ENCODE measurements around the gene PIGR.

PIGR gene

DNA sequence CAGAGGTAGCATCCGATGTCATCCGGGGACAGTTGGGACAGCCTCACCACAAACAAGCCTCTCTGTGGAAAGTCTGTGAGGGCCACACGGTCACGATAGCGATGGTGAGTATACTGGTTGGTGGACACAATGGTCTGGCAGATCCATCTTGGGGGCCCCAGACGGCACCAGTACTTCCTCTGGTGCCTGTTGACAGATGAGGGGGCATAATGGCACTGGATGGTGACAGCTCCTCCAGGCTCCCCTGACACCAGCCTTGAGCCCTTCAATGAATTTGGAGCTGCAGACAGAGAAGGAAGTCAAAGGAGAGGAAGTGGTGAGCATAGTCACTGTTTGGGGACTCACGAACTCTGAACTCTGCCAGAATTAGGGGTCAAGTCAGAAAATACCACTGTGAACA lies 16.0 kb upstream of the PIGR start:
- ATAC-seq = no peak

DNA sequence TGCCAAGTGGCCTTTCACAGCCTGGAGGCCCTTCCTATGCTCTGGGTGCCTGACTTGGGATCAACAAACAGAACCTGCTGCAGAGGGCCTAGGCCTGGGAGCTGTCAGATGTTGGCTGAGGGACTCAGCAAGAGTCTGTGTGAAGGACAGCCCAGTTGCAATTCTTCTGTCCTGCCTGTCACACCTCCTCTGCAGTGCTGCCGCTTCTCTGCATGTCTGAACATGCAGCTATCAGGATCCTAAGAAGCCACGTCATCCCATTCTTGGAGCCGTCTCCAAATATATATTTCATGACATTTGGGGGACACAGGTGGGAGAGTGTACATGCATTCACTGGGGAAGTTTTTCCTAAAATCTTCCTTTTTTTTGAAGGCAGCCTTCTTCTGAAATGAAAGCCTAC lies 15.4 kb upstream of the PIGR start:
- TF ChIP-seq SNAI2 (CRISPR knock-in tag; IDR thresholded peaks at IDR 0.05) (no peak), ESRRG (CRISPR knock-in tag; IDR thresholded peaks at IDR 0.05) (no peak), ZFP3 (CRISPR knock-in tag; IDR thresholded peaks at IDR 0.05) (no peak), TOX (CRISPR knock-in tag; IDR thresholded peaks at IDR 0.05; ENCODE audit: borderline replicate concordance) (no peak)
- no peak for ATAC-seq

More for the DNA sequence above, 16.0 kb upstream of the PIGR start:
- no peak for TF ChIP-seq ZNF8 (CRISPR knock-in tag; IDR thresholded peaks at IDR 0.05)
- TF ChIP-seq SNAI2 (CRISPR knock-in tag; IDR thresholded peaks at IDR 0.05) = no peak
- TF ChIP-seq, protein P1, sequence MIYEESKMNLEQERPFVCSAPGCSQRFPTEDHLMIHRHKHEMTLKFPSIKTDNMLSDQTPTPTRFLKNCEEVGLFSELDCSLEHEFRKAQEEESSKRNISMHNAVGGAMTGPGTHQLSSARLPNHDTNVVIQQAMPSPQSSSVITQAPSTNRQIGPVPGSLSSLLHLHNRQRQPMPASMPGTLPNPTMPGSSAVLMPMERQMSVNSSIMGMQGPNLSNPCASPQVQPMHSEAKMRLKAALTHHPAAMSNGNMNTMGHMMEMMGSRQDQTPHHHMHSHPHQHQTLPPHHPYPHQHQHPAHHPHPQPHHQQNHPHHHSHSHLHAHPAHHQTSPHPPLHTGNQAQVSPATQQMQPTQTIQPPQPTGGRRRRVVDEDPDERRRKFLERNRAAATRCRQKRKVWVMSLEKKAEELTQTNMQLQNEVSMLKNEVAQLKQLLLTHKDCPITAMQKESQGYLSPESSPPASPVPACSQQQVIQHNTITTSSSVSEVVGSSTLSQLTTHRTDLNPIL (CRISPR knock-in tag; IDR thresholded peaks at IDR 0.05; ENCODE audit: low read depth) = no peak
- no peak for TF ChIP-seq ESRRG (CRISPR knock-in tag; IDR thresholded peaks at IDR 0.05)
- no peak for TF ChIP-seq TCF4 (CRISPR knock-in tag; IDR thresholded peaks at IDR 0.05; ENCODE audit: borderline replicate concordance)
- no peak for TF ChIP-seq ZFP3 (CRISPR knock-in tag; IDR thresholded peaks at IDR 0.05)
- no peak for TF ChIP-seq ZNF565 (CRISPR knock-in tag; conservative IDR thresholded peaks at IDR 0.05; ENCODE audit: low read depth)
- no peak for TF ChIP-seq CSDC2 (CRISPR knock-in tag; IDR thresholded peaks at IDR 0.05)
- TF ChIP-seq, protein P2, sequence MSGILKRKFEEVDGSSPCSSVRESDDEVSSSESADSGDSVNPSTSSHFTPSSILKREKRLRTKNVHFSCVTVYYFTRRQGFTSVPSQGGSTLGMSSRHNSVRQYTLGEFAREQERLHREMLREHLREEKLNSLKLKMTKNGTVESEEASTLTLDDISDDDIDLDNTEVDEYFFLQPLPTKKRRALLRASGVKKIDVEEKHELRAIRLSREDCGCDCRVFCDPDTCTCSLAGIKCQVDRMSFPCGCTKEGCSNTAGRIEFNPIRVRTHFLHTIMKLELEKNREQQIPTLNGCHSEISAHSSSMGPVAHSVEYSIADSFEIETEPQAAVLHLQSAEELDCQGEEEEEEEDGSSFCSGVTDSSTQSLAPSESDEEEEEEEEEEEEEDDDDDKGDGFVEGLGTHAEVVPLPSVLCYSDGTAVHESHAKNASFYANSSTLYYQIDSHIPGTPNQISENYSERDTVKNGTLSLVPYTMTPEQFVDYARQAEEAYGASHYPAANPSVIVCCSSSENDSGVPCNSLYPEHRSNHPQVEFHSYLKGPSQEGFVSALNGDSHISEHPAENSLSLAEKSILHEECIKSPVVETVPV (CRISPR knock-in tag; IDR thresholded peaks at IDR 0.05) = no peak
- TF ChIP-seq TOX (CRISPR knock-in tag; IDR thresholded peaks at IDR 0.05; ENCODE audit: borderline replicate concordance) = no peak
- TF ChIP-seq ZNF70 (CRISPR knock-in tag; IDR thresholded peaks at IDR 0.05) = no peak
- TF ChIP-seq BACH2 (CRISPR knock-in tag; IDR thresholded peaks at IDR 0.05; ENCODE audit: borderline replicate concordance) = no peak
- no peak for TF ChIP-seq PPARA (CRISPR knock-in tag; IDR thresholded peaks at IDR 0.05; ENCODE audit: borderline replicate concordance)
- no peak for TF ChIP-seq ARNTL (CRISPR knock-in tag; IDR thresholded peaks at IDR 0.05; ENCODE audit: borderline replicate concordance, low read depth)

DNA sequence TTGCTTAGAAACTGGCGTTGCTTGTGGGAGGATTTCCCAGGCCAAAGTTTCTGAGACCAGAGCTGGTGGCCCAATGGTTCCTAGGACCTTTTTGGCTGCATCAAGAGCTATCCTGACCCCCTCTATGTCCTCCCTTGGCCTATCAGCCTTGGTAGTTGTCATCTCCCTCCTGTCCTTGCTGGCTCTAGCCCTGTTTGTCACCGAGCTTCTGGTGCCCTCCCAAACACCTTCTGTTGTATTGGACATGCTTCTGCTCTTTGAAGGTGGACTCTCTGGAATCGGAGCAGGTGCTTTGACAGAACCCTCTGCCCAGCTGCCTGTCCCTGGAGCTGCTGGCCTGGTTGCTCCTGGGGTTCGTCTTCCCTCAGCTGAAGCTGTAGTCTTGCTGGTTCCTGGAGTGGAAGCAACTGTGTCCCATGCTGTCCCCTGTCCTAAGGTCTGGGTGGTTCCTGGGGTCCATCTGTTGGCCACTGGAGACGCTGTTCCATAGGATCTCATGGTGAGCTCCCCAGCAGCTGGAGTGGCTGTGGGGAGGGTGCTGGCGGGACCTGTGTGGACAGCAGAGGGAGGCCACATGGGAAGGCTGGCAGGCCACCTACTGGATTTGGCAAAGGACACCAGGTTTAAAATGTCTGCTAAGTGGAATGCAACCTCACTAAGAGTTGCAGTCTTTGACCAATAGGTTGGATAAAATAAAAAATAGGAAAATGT lies 14.6 kb upstream of the PIGR start:
- ATAC-seq = peak; percentile 52
- TF ChIP-seq CSDC2 (CRISPR knock-in tag; IDR thresholded peaks at IDR 0.05) (no peak), TCF4 (CRISPR knock-in tag; IDR thresholded peaks at IDR 0.05; ENCODE audit: borderline replicate concordance) (no peak), ZNF70 (CRISPR knock-in tag; IDR thresholded peaks at IDR 0.05) (no peak), ZFP3 (CRISPR knock-in tag; IDR thresholded peaks at IDR 0.05) (no peak), OSR1 (CRISPR knock-in tag; IDR thresholded peaks at IDR 0.05) (no peak), ESRRG (CRISPR knock-in tag; IDR thresholded peaks at IDR 0.05) (no peak), TOX (CRISPR knock-in tag; IDR thresholded peaks at IDR 0.05; ENCODE audit: borderline replicate concordance) (no peak), ISL1 (CRISPR knock-in tag; IDR thresholded peaks at IDR 0.05) (no peak), SNAI2 (CRISPR knock-in tag; IDR thresholded peaks at IDR 0.05) (no peak), GLIS3 (CRISPR knock-in tag; IDR thresholded peaks at IDR 0.05) (no peak), ZNF8 (CRISPR knock-in tag; IDR thresholded peaks at IDR 0.05) (no peak), ARNTL (CRISPR knock-in tag; IDR thresholded peaks at IDR 0.05; ENCODE audit: borderline replicate concordance, low read depth) (no peak), ZFP30 (CRISPR knock-in tag; IDR thresholded peaks at IDR 0.05) (no peak), ZC3H10 (CRISPR knock-in tag; IDR thresholded peaks at IDR 0.05) (no peak), ZNF565 (CRISPR knock-in tag; conservative IDR thresholded peaks at IDR 0.05; ENCODE audit: low read depth) (no peak)
- TF ChIP-seq, protein P1 (CRISPR knock-in tag; IDR thresholded peaks at IDR 0.05; ENCODE audit: low read depth) = no peak
- TF ChIP-seq, protein P3, sequence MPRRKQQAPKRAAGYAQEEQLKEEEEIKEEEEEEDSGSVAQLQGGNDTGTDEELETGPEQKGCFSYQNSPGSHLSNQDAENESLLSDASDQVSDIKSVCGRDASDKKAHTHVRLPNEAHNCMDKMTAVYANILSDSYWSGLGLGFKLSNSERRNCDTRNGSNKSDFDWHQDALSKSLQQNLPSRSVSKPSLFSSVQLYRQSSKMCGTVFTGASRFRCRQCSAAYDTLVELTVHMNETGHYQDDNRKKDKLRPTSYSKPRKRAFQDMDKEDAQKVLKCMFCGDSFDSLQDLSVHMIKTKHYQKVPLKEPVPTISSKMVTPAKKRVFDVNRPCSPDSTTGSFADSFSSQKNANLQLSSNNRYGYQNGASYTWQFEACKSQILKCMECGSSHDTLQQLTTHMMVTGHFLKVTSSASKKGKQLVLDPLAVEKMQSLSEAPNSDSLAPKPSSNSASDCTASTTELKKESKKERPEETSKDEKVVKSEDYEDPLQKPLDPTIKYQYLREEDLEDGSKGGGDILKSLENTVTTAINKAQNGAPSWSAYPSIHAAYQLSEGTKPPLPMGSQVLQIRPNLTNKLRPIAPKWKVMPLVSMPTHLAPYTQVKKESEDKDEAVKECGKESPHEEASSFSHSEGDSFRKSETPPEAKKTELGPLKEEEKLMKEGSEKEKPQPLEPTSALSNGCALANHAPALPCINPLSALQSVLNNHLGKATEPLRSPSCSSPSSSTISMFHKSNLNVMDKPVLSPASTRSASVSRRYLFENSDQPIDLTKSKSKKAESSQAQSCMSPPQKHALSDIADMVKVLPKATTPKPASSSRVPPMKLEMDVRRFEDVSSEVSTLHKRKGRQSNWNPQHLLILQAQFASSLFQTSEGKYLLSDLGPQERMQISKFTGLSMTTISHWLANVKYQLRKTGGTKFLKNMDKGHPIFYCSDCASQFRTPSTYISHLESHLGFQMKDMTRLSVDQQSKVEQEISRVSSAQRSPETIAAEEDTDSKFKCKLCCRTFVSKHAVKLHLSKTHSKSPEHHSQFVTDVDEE (CRISPR knock-in tag; IDR thresholded peaks at IDR 0.05) = no peak
- TF ChIP-seq, protein P4, sequence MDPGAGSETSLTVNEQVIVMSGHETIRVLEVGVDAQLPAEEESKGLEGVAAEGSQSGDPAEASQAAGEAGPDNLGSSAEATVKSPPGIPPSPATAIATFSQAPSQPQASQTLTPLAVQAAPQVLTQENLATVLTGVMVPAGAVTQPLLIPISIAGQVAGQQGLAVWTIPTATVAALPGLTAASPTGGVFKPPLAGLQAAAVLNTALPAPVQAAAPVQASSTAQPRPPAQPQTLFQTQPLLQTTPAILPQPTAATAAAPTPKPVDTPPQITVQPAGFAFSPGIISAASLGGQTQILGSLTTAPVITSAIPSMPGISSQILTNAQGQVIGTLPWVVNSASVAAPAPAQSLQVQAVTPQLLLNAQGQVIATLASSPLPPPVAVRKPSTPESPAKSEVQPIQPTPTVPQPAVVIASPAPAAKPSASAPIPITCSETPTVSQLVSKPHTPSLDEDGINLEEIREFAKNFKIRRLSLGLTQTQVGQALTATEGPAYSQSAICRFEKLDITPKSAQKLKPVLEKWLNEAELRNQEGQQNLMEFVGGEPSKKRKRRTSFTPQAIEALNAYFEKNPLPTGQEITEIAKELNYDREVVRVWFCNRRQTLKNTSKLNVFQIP (CRISPR knock-in tag; IDR thresholded peaks at IDR 0.05; ENCODE audit: borderline replicate concordance, low read depth) = no peak
- TF ChIP-seq, protein P5, sequence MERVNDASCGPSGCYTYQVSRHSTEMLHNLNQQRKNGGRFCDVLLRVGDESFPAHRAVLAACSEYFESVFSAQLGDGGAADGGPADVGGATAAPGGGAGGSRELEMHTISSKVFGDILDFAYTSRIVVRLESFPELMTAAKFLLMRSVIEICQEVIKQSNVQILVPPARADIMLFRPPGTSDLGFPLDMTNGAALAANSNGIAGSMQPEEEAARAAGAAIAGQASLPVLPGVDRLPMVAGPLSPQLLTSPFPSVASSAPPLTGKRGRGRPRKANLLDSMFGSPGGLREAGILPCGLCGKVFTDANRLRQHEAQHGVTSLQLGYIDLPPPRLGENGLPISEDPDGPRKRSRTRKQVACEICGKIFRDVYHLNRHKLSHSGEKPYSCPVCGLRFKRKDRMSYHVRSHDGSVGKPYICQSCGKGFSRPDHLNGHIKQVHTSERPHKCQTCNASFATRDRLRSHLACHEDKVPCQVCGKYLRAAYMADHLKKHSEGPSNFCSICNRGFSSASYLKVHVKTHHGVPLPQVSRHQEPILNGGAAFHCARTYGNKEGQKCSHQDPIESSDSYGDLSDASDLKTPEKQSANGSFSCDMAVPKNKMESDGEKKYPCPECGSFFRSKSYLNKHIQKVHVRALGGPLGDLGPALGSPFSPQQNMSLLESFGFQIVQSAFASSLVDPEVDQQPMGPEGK (CRISPR knock-in tag; IDR thresholded peaks at IDR 0.05; ENCODE audit: borderline replicate concordance) = no peak

Measured in SK-N-SH treated with all-trans-retinoic acid at 6 μM for 48 hours (cell line).